OCI-LY7 (cell line): ENCODE measurements around the gene CGN. TPM values are rescaled to one million over a fixed set of nuclear protein-coding genes. Genes with fewer than 3 reads are reported as not detected.

Experiments used
- BruUV-seq: library from RNA; stranded (reverse); fragments of 400-500 nt; replicated peaks from 2 replicates; lab custom pipeline; 2021; lab: Mats Ljungman, UMichigan
- CTCF ChIA-PET: fragments of 300-600 bp; sonication (Branson Sonifier 250); formaldehyde crosslinking; loops from one replicate; lab custom pipeline; 2022; ENCODE audit warnings: antibody characterized with exemption; ENCODE audit not compliant: unreplicated experiment; lab: Charles Lee
- POLR2A ChIA-PET: fragments of 300-600 bp; sonication (Branson Sonifier 250); formaldehyde crosslinking; loops from one replicate; lab custom pipeline; 2022; ENCODE audit warnings: antibody characterized with exemption; lab: Charles Lee
- DNase-seq: peaks from one replicate; pipeline ENCODE4 v3.0.0-alpha.2; 2015; ENCODE audit warnings: low spot score
- H2AFZ ChIP-seq: fragments of 200-600 bp; sonication (generic), shearing (Covaris generic); 2 replicates; pipeline ENCODE4 v1.6.1; 2014; ENCODE audit warnings: mild to moderate bottlenecking, antibody characterized with exemption, low read length, moderate library complexity
- H3K27ac ChIP-seq: fragments of 200-600 bp; sonication (generic); 2 replicates; pipeline ENCODE4 v1.5.1; 2014; ENCODE audit warnings: mixed run types, low read depth, mild to moderate bottlenecking, moderate library complexity, low read length, inconsistent platforms; ENCODE audit not compliant: poor library complexity, severe bottlenecking
- H3K36me3 ChIP-seq: fragments of 200-600 bp; sonication (generic); 2 replicates; pipeline ENCODE4 v1.6.1; 2014; ENCODE audit warnings: mild to moderate bottlenecking, antibody characterized with exemption, low read length, moderate library complexity, mixed read lengths; ENCODE audit not compliant: insufficient read depth
- H3K4me1 ChIP-seq: fragments of 200-600 bp; sonication (generic); 2 replicates; pipeline ENCODE4 v1.5.1; 2014; ENCODE audit warnings: mild to moderate bottlenecking, low read length; ENCODE audit not compliant: insufficient read depth, poor library complexity, severe bottlenecking
- H3K4me2 ChIP-seq: fragments of 200-600 bp; sonication (generic); 2 replicates; pipeline ENCODE4 v1.6.1; 2014; ENCODE audit warnings: mild to moderate bottlenecking, low read length
- H3K4me3 ChIP-seq: fragments of 200-600 bp; sonication (generic); 2 replicates; pipeline ENCODE4 v1.5.1; 2014; ENCODE audit warnings: mild to moderate bottlenecking, low read depth, low read length; ENCODE audit not compliant: poor library complexity, severe bottlenecking
- H3K79me2 ChIP-seq: fragments of 200-600 bp; sonication (generic); 2 replicates; pipeline ENCODE4 v1.6.1; 2016; ENCODE audit warnings: low read depth, mild to moderate bottlenecking, low read length, moderate library complexity, mixed read lengths; ENCODE audit not compliant: insufficient read depth
- H3K9me2 ChIP-seq: fragments of 200-600 bp; sonication (generic); 2 replicates; pipeline ENCODE4 v1.6.1; 2016; ENCODE audit warnings: mild to moderate bottlenecking, low read length, mixed read lengths; ENCODE audit not compliant: insufficient read depth
- H3K9me3 ChIP-seq: fragments of 200-600 bp; sonication (generic); 2 replicates; pipeline ENCODE4 v1.6.1; 2014; ENCODE audit warnings: mild to moderate bottlenecking, mixed run types, low read length, mixed read lengths
- H4K20me1 ChIP-seq: fragments of 200-600 bp; sonication (generic); 2 replicates; pipeline ENCODE4 v1.6.1; 2014; ENCODE audit warnings: mild to moderate bottlenecking, antibody characterized with exemption, low read length, moderate library complexity, mixed read lengths; ENCODE audit not compliant: insufficient read depth
- EZH2phosphoT487 ChIP-seq: fragments of 200-600 bp; sonication (generic); IDR thresholded peaks from 2 replicates; pipeline ENCODE4 v1.6.1; 2018; ENCODE audit warnings: low read depth, borderline replicate concordance, mild to moderate bottlenecking, mixed run types, antibody characterized with exemption, low read length, moderate library complexity, mixed read lengths
- intact Hi-C: fragments of 100-400 bp; cut with micrococcal nuclease; formaldehyde crosslinking; loops from one replicate; pipeline ENCODE4 v1.10.0; 2022; ENCODE audit not compliant: unreplicated experiment
- total RNA-seq, 2 experiments: library from RNA; depleted of rRNA in 1 of 2; stranded (reverse); fragments of >200 nt in 1 of 2; shearing (Covaris generic) in 1 of 2; gene quantifications; 2 replicates each; pipeline ENCODE4 v1.2.3, GENCODE V29; 2014 to 2022
- TF ChIP-seq, protein P1 (sequence below): fragments of 200-600 bp; sonication (generic); conservative IDR thresholded peaks from 2 replicates; pipeline ENCODE4 v1.5.1; 2014; ENCODE audit warnings: mild to moderate bottlenecking, antibody characterized with exemption, low read length, moderate library complexity, mixed read lengths

Gene CGN
- total RNA-seq, 2 experiments from 2014 or later = 1.7 to 5.5 TPM

DNA sequence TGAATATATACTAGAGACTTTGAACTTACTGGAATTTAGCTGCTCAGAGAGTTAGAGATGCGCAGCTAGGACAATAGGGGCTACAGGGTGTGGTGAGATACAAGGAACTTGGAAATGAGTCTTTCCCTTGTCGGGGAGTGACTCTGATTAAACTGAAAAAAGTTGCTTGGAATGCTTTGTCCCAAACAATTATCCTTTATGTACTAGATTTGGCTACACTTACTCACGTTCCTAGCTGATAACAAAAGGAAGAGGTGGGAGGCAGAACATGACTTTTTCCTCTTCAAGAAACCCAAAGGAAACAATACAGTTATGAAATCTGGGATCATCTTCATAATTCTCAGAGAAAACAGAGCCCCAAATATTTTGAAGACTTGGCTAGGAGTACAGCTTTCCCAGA is 6.9 kb upstream of the CGN start:
- no peak overlapping the region for H3K4me2 ChIP-seq

DNA sequence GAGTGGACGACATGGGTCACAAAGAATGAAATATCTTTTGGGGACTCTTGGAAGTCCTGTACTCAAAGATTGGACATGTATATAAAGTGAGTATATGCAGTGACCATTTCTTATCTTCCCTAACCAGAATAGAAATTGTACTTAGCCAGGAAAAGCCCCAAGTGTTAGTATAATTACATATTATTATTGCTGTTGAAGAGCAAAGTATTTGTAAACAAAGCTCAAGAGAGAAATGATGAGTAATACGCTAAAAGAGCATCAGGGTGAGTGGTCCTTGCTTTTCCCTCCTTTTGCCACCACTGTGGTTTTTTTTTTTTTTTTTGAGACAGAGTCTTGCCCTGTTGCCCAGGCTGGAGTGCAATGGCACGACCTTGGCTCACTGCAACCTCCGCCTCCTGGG is 6.4 kb upstream of the CGN start:
- ChIA-PET POLR2A (interaction anchor here (0.7 to 1.3 kb wide), 4 partner anchors 10 to 208 kb away, joined by 3 to 7 read pairs (median 3); no protein-coding TSS in a partner anchor), CTCF (no interaction called here)
- Histone ChIP-seq H4K20me1 (no peaks in the 10 kb centered on the region), H3K36me3 (no peaks in the 10 kb centered on the region), H3K9me3 (no peaks in the 10 kb centered on the region), H3K4me1 (no peaks in the 10 kb centered on the region), H3K4me3 (no peak overlapping the region), H3K9me2 (no peaks in the 10 kb centered on the region), H3K4me2 (no peak overlapping the region), H3K27ac (no peak overlapping the region), H2AFZ (no peak overlapping the region), H3K79me2 (no peaks in the 10 kb centered on the region)
- no peak for TF ChIP-seq EZH2phosphoT487
- TF ChIP-seq, protein P1, sequence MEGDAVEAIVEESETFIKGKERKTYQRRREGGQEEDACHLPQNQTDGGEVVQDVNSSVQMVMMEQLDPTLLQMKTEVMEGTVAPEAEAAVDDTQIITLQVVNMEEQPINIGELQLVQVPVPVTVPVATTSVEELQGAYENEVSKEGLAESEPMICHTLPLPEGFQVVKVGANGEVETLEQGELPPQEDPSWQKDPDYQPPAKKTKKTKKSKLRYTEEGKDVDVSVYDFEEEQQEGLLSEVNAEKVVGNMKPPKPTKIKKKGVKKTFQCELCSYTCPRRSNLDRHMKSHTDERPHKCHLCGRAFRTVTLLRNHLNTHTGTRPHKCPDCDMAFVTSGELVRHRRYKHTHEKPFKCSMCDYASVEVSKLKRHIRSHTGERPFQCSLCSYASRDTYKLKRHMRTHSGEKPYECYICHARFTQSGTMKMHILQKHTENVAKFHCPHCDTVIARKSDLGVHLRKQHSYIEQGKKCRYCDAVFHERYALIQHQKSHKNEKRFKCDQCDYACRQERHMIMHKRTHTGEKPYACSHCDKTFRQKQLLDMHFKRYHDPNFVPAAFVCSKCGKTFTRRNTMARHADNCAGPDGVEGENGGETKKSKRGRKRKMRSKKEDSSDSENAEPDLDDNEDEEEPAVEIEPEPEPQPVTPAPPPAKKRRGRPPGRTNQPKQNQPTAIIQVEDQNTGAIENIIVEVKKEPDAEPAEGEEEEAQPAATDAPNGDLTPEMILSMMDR = no peak
- DNase-seq = no peak
- BruUV-seq = no TSS peak
- intact Hi-C loops = no loop called here

More for the DNA sequence above, 6.9 kb upstream of the CGN start:
- Histone ChIP-seq H3K27ac (no peak overlapping the region), H4K20me1 (no peaks in the 10 kb centered on the region), H3K4me3 (no peak overlapping the region), H3K9me3 (no peaks in the 10 kb centered on the region), H2AFZ (no peak overlapping the region), H3K4me1 (no peaks in the 10 kb centered on the region), H3K79me2 (no peaks in the 10 kb centered on the region), H3K36me3 (no peaks in the 10 kb centered on the region), H3K9me2 (no peaks in the 10 kb centered on the region)
- DNase-seq = no peak
- no peak for TF ChIP-seq EZH2phosphoT487
- TF ChIP-seq, protein P1 = no peak
- BruUV-seq = no TSS peak
- intact Hi-C loops = no loop called here
- ChIA-PET POLR2A (interaction anchor here (0.7 to 1.3 kb wide), 3 partner anchors 10 to 941 kb away, joined by 3 to 7 read pairs (median 3); no protein-coding TSS in a partner anchor), CTCF (no interaction called here)

DNA sequence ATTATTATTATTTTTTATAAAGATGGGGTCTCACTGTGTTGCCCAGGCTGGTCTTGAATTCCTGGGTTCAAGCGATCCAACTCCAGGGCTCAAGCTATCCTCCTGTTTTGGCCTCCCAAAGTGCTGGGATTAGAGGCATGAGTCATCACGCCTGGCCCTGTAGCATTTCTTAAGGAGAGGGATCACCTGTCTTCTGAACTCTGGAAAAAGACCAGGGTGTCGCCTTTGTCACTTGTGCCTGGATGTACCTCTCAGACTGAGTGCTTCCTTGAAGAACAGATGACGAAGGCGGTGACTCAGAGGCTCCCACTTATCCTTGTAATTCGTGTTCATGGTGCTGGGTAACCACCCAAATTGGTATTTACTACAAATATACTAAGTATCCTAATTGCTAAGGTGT is 2.4 kb upstream of the CGN start:
- Histone ChIP-seq H3K79me2 (no peaks in the 10 kb centered on the region), H2AFZ (no peak overlapping the region), H3K9me3 (no peaks in the 10 kb centered on the region), H3K4me3 (no peak overlapping the region), H3K9me2 (no peaks in the 10 kb centered on the region), H3K4me1 (peaks cover 29% of the 10 kb centered on the region), H3K4me2 (no peak overlapping the region), H4K20me1 (no peaks in the 10 kb centered on the region), H3K27ac (no peak overlapping the region), H3K36me3 (no peaks in the 10 kb centered on the region)
- DNase-seq = no peak
- TF ChIP-seq EZH2phosphoT487 = no peak
- TF ChIP-seq, protein P1 = no peak
- POLR2A ChIA-PET = no interaction called here
- no TSS peak for BruUV-seq
- intact Hi-C loops = no loop called here
- CTCF ChIA-PET = no interaction called here
